ENCODE data around the gene FCER1A. TPM values are rescaled to one million over a fixed set of nuclear protein-coding genes. Genes with fewer than 3 reads are reported as not detected.

FCER1A gene
- under 1 TPM in 1 of 2 donors, not detected in 1; 0.56 TPM for total RNA-seq

GRCh38 chr1:159302095-159302494 lies at the start of gene FCER1A:
TSS of gene FCER1A (plus strand) at chr1:159302336. CDS start at chr1:159302365, 29 bp downstream.
- Histone ChIP-seq H3K4me1 (no peaks in the 10 kb centered on the region), H3K9me3 (no peaks in the 10 kb centered on the region), H3K36me3 (no peaks in the 10 kb centered on the region), H3K27ac (no peak within 1 kb of the TSS), H3K4me3 (no peak within 1 kb of the TSS), H3K27me3 (no peaks in the 10 kb centered on the region)
- TF ChIP-seq CTCF (IDR thresholded peaks at IDR 0.05), result no peak
- DNase-seq (ENCODE audit: low spot score), result no peak

- TF ChIP-seq CTCF (IDR thresholded peaks at IDR 0.05), result no peak
- H3K27me3 ChIP-seq, result no peaks in the 10 kb centered on the region
- H3K27ac ChIP-seq, result no peak overlapping the region
- no peak overlapping the region for H3K4me3 ChIP-seq
- H3K9me3 ChIP-seq, result peaks cover 0 to 5% of the 10 kb centered on the region in 2 donors
- H3K36me3 ChIP-seq, result no peaks in the 10 kb centered on the region
- DNase-seq (ENCODE audit: low spot score), result no peak
- no peaks in the 10 kb centered on the region for H3K4me1 ChIP-seq
Observed at GRCh38 chr1:159261311-159261710, 40.8 kb upstream of the FCER1A start.

GRCh38 chr1:159261721-159262494 lies 40.2 kb upstream of the FCER1A start:
- no peaks in the 10 kb centered on the region for H3K27me3 ChIP-seq
- no peaks in the 10 kb centered on the region for H3K36me3 ChIP-seq
- H3K9me3 ChIP-seq, result no peaks in the 10 kb centered on the region
- H3K27ac ChIP-seq, result no peak overlapping the region
- TF ChIP-seq CTCF (IDR thresholded peaks at IDR 0.05), result no peak
- H3K4me3 ChIP-seq, result no peak overlapping the region
- DNase-seq (ENCODE audit: low spot score), result no peak
- H3K4me1 ChIP-seq, result no peaks in the 10 kb centered on the region

GRCh38 chr1:159266832-159267231 lies 35.3 kb upstream of the FCER1A start:
- Histone ChIP-seq H3K9me3 (no peaks in the 10 kb centered on the region), H3K36me3 (no peaks in the 10 kb centered on the region), H3K4me3 (no peak overlapping the region), H3K4me1 (no peaks in the 10 kb centered on the region), H3K27ac (no peak overlapping the region), H3K27me3 (no peaks in the 10 kb centered on the region)
- TF ChIP-seq CTCF (IDR thresholded peaks at IDR 0.05), result no peak
- DNase-seq (ENCODE audit: low spot score), result no peak

- Histone ChIP-seq H3K4me3 (no peak overlapping the region), H3K4me1 (no peaks in the 10 kb centered on the region), H3K27ac (no peak overlapping the region), H3K9me3 (no peaks in the 10 kb centered on the region), H3K36me3 (no peaks in the 10 kb centered on the region), H3K27me3 (no peaks in the 10 kb centered on the region)
- no peak for DNase-seq (ENCODE audit: low spot score)
- TF ChIP-seq CTCF (IDR thresholded peaks at IDR 0.05), result no peak
Observed at GRCh38 chr1:159274631-159275030, 27.5 kb upstream of the FCER1A start.

GRCh38 chr1:159275891-159276290 lies 26.2 kb upstream of the FCER1A start:
- H3K4me1 ChIP-seq, result no peaks in the 10 kb centered on the region
- no peaks in the 10 kb centered on the region for H3K9me3 ChIP-seq
- no peaks in the 10 kb centered on the region for H3K27me3 ChIP-seq
- TF ChIP-seq CTCF (IDR thresholded peaks at IDR 0.05), result no peak
- no peak overlapping the region for H3K4me3 ChIP-seq
- no peaks in the 10 kb centered on the region for H3K36me3 ChIP-seq
- DNase-seq (ENCODE audit: low spot score), result no peak
- no peak overlapping the region for H3K27ac ChIP-seq

All from right atrium auricular region (tissue), 2 donors.